ELR (cell line): Measurements from ENCODE around the gene TARDBP.
"Not testable (repeated sequence)": the region's sequence is repeated elsewhere in the genome, so short reads cannot be mapped to it uniquely, and the experiment has no call there.

Experiments used
- DNase-seq: peaks from one replicate; pipeline ENCODE4 v3.0.0-alpha.2; 2015; ENCODE audit warnings: low read depth

TARDBP gene

DNA sequence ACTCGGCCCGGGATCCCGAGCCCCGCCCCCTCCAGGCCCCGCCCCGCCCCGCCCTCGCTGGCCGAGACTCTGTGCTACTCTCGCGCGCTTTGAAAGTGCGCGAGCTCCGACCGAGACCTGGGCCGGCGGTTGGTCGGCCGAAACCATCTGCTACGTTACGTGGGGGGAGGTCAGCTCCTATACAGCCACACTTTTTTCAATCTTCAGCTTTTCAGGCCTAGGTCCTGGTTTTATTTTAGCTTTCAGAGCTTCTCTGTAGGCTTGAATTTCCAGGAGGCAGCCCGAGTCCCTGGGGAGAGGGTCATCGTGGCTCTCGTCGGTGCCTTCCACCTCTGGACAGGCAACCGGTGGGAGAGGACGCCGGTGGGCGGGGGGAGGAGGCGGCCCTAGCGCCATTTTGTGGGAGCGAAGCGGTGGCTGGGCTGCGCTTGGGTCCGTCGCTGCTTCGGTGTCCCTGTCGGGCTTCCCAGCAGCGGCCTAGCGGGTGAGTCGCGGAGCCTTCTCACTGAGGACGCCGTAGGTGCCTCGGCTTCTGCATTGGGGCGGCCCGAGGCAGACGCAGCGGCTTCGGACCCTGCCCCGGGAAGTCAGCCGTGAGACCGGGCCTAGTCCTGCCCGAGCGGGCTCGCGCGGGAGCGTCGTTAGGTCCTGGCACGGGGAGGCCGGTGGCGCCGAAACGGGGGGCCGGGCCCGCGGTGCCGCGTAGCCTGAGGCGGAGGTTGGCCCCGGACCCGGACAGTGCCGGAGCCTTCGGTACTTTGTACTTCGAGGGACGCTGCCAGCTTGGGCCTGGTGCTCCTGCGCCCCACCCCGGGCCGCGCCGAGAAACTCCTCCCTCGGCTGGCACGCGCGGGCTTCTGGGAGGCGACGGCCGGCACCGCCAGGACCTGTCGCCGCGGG, at the start of gene TARDBP:
TARDBP (plus strand) TSS at position 395 of the 900 bp plus-strand sequence. CDS start 1,074 bp downstream, outside the sequence.
- DNase-seq, result peak; percentile 90

DNA sequence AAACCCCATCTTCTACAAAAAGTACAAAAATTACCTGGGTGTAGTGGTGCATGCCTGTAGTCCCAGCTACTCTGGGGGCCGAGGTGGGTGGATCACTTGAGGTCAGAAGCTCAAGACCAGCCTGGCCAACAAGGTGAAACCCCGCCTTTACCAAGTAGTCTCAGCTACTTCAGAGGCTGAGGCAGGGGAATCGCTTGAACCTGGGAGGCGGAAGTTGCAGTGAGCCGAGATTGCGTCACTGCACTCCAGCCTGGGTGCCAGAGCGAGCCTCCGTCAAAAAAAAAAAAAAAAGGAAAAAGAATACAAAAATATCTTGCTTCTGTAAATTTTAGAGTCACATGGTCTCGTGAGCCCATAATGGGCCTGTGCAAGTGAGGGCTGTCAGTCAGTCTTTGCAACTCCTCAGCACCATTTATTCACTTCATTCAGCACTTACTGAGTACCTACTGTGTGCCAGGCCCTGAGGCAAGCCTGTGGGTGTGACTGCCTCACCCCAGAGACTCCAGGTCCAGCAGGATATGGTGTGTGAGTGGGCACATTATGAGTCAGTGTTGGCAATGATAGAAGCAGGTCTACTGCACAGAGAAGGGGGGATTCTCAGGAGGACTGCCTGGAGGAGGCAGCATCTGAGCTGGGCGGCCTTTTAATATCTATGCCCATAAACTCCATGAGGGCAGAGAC, 46.8 kb upstream of the TARDBP start:
- DNase-seq, result peak; percentile 15

DNA sequence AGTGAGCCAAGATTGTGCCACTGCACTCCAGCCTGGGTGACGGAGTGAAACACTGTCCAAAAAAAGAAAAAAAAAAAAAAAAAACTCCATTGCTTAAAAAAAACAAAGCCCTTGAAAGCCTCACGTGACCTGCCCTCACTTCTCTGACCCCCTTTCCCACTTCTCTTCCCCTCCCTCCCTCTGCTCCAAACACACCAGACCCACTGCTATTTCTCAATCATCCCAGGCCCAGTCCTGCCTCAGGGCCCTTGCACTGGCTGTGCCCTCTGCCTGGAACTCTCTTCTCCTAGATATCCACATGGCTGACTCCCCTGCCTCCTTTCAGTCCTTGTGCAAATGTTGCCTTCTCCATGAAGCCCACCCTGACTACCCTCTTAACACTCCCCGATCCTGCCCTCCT, 45.4 kb upstream of the TARDBP start:
- DNase-seq, result no peak

GRCh38 chr1:10968411-10968826, 44.0 kb upstream of the TARDBP start:
- DNase-seq, result no peak

DNA sequence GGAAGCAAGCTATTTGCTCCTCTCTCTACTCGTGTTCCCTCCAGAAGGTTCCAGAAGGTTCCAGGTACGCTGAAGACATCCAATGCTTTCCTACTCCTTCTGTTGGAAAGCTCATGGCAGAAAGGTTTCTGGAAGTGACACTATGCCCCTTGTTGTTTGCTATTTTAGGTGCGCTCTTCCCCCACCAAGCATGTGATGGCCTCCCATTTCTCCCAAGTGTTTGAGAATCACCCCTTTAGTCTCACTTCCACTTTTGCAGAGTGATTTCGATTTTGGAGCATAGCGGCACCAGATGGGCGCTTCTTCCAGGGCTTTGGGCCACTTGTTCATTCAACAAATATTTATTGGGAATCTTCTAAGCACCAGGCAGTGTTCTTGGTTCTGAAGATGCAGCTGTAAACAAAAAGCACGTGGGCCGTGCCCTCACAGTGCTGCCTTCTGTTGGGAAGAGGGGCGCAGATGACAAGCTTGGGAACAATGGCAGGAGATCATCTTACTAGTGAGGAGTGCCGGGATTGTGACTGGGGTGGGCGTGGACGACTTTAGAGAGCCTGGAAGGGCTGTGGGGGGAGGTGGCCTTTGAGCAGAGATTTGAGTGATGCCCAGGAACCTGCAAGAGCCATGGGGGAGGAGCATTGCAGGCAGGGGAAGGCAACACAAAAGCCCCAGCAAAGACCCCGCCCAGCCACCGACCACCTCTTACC, 43.0 kb upstream of the TARDBP start:
- DNase-seq, result no peak

DNA sequence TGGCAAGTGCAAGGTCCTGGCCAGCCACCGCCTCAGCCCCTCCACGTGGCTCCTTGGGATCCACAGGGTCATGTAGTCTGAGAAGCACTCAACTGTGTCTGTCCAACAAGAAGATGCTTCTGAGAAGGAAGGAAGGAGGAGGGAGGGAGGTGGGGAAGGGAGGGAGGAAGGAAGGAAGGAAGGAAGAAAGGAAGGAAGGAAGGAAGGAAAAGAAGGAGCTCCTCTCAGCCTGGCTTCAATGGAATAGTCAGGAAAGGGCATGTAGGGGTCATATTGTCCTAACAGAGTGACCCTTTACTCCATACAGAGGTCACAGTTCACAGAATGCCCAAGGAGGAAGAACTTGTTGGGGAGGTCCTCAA, 42.5 kb upstream of the TARDBP start:
- DNase-seq, result no peak

- no peak for DNase-seq
These were observed 38.9 kb upstream of the TARDBP start for GRCh38 chr1:10973552-10973951.

DNA sequence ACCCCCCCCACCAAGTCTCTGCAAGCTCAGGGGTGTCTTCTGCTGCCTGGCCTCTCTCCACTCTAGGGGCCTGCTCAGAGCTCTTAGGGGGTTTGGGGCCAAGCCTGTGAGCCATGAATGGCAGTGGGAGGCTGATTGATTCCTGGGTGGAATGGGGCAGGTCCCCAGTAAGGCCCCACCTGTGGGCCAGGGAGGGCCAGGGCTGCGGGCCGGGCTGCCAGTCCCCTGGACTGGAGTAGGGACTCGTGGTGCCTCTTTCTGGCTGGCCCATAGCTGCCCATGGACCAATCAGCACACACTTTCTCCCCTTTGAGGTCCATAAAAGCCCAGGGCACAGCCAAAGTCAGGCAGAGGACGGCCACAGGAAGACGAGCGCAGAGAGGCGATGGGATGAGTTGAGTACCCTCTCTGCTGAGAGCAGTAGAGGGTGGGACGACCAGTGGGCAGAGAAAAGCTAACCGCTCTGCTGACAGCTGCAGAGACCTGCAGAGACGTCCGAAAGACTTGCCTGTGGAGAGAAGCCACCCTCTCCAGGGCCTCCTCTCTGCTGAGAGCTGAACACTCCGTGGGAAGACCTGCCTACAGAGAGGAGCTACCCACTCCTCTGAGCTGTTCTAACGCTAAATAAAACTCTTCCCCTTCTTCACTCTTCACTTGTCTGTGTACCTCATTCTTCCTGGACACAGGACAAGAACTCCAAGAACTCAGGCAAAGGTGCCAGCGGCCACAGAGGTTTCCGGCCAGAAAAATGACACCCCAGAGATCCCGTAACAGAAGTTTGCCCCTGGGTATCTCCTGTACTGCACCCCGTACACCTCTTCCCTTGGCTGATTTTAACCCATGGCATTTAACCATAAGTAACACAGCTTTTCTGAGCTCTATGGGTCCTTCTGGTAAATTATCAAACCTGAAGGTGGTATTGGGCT, 38.2 kb upstream of the TARDBP start:
- no peak for DNase-seq

- DNase-seq, result peak; percentile 88
These were observed 36.7 kb upstream of the TARDBP start for GRCh38 chr1:10975567-10976326.

DNA sequence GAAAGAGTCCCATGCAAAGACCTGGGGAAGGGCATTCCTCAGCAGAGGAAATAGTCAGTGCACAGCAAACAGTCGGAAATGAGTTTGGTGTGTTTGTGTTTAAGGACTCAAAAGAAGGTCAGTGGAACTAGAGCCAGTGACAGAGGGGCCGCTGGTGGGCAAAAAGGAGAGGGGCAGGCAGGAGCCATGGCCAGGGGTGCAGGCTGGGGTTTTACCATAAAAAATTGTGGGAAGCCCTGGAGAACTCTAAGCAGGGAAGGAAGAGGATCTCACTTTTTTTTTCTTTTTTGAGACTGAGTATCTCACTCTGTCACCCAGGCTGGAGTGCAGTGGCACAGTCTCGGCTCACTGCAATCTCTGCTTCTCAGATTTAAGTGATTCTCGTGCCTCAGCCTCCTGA, 33.7 kb upstream of the TARDBP start:
- DNase-seq, result no peak

DNA sequence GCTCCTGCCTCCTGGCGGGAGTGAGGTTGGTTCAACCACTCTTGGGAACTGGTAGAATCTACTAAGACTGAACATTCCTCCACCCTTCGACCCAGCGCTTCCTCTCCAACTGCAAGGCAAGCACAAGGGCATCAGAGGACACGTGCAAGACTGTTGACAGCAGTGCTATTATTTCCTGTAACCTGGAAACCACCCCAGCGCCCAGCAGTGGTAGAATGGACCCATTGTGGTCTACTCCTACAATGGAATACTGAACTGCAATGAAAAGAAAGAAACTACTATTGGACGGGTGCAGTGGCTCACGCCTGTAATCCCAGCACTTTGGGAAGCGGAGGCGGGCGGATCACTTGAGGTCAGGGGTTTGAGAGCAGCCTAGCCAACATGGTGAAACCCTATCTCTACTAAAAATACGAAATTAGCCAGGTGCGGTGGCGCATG, 33.0 kb upstream of the TARDBP start:
- no peak for DNase-seq

DNA sequence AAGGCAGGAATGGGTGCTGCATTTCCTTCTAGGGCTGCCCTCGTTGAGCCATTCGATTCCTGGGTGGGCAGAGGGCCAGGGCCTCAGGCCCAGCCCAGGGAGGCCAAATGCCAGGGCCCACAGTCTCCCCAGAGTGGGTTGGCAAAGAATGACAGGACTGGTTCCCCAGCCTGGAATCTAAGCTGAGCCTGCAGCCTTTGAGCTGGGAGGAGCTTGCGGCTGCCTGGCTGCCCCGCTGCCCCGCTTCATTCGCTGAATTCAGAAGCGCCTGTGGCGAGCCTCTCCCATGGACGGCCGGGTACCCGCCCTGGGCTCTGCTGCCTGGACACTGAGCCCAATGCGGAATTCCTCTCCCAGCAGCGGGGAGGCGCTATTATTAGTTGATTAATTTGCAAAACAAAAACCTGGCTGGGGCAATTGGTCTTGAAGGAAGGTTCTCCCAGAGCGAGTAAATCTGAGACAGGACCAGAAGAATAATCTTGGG, 32.3 kb upstream of the TARDBP start:
- DNase-seq, result peak; percentile 60

- no peak for DNase-seq
These were observed 31.4 kb upstream of the TARDBP start for GRCh38 chr1:10980841-10981727.

DNA sequence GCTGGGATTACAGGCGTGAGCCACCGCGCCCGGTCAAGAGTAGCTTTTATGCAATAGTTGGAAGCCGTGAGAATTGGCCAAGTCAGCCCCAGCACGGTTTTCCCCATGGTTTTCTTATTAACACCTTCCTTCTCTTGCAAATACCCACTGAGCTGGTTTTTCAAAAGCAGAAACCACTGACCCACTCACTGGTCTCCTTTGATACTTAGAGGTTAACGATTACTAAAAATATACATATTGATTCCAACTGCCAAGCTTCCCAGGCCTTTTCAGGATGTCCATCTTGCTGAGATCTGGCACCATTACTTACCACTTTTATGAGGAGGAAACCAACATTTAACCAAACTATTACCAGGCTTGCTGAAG, 25.9 kb upstream of the TARDBP start:
- DNase-seq, result no peak

DNA sequence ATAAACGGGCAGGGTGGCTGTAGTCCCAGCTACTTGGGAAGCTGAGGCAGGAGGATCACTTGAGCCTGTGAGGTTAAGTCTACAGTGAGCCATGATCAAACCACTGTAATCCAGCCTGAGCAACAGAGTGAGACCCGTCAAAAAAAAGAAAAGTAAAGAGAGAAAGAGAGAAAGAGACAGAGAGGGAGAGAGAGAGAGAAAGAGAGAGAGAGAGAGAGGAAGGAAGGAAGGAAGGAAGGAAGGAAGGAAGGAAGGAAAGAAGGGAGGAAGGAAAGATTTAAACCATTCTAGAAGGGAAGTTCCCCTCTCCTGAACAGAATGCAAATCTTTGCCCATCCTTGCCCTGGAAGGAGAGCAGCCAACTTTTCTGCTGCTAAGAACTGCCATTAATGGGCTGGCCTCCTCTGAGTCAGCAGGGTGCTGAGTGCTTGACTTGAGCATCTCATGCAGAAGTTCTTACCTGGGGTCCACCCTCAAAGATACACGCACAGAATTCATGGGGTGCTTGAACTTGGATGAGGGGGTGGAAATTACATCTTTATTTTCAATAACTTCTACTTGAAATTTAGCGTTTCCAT, 24.5 kb upstream of the TARDBP start:
- no peak for DNase-seq

DNA sequence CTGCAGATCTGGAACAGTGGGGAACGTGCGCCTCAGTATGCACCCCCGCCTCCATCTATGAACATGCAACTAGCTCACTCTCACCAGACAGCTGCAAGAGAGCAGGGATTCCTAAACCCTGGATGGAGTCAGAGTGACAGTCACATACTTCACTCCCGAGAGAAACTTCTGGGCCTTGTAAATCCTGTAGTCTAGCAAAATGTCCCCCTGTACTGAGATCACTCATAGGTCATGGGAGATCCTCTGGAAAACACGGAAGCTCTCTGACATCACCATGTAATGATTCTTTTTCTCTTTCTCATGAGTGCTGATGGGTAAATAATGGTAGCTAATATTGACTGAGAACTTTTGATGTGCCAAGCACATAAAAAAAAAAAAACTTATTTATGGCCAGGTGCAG, 23.4 kb upstream of the TARDBP start:
- no peak for DNase-seq

GRCh38 chr1:10989920-10990516, 22.4 kb upstream of the TARDBP start:
- not testable (repeated sequence) for DNase-seq

DNA sequence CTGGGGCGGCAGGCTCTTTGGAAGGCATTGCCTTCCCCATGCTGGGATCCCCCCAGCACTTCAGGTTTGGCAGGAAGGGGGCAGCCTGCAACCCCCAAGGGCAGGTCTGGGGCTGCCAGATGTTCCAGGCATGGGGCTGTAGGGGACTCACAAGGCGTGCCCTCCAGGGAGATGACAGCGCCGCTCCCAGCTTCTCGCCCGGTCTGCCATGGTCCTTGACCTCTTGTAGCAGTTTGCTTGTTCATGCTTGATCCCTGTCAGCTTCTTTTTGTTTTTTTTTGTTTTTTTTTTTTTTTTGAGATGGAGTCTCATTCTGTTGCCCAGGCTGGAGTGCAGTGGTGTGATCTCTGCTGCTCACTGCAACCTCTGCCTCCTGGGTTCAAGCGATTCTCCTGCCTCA, 21.6 kb upstream of the TARDBP start:
- no peak for DNase-seq

- DNase-seq, result not testable (repeated sequence)
These were observed 20.4 kb upstream of the TARDBP start for GRCh38 chr1:10992004-10992403.
